Erythroblast (primary cell): ENCODE data around the gene BTNL9.

Source experiments
- GATA1 ChIP-seq: IDR thresholded peaks from 2 replicates; pipeline ENCODE4 v1.6.1; 2011; ENCODE audit warnings: low read depth, mild to moderate bottlenecking, control low read depth, low read length, moderate library complexity
- POLR2A ChIP-seq: IDR thresholded peaks from 2 replicates; pipeline ENCODE4 v1.6.1; 2011; ENCODE audit warnings: mild to moderate bottlenecking, low read length

DNA sequence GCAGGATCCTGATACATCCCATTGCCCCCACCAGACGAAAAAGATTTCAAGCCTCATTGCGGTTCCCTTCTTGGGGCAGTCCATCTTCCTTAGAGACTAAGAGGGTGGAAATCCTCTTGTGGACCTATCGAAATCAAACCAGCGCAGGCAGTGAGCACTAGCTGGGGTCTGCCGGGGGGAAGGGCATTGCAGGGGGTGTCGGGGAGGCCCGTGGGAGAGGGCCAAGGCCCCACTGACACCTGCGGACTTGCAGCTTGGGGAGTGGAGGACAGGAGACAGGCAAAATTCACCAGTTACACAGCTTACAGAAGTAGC, 522 bp downstream of the BTNL9 start:
- TF ChIP-seq POLR2A, result no peak
- TF ChIP-seq GATA1, result no peak
